ENCODE results near the gene GCK. TPM values are rescaled to one million over a fixed set of nuclear protein-coding genes. Genes with fewer than 3 reads are reported as not detected.

GCK gene
- total RNA-seq, 3 donors from 2014 or later, result 0.48 to 1.6 TPM; not detected in 1

DNA sequence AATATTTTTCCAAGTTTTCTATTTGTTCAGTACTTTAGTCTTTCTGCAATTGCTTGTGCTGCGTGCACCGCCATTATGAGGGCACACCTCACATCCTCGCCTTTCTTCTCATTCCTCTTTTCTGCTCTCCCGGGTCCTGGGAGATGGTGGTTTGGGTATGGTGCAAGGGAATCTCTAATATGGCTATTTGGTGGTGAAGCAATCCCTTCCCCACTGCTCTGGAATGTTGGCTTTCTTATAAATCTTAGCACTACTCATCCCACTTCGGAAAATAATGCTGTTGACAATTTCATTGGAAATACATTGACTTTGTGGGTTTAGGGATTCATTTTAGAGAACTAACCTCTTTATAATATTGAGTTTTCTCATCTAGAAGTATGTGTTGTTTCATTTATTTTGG is 1.9 kb upstream of the GCK start:
- intact Hi-C loops (cut with DNase I; ENCODE audit: low total_unique reads), result no loop called here

DNA sequence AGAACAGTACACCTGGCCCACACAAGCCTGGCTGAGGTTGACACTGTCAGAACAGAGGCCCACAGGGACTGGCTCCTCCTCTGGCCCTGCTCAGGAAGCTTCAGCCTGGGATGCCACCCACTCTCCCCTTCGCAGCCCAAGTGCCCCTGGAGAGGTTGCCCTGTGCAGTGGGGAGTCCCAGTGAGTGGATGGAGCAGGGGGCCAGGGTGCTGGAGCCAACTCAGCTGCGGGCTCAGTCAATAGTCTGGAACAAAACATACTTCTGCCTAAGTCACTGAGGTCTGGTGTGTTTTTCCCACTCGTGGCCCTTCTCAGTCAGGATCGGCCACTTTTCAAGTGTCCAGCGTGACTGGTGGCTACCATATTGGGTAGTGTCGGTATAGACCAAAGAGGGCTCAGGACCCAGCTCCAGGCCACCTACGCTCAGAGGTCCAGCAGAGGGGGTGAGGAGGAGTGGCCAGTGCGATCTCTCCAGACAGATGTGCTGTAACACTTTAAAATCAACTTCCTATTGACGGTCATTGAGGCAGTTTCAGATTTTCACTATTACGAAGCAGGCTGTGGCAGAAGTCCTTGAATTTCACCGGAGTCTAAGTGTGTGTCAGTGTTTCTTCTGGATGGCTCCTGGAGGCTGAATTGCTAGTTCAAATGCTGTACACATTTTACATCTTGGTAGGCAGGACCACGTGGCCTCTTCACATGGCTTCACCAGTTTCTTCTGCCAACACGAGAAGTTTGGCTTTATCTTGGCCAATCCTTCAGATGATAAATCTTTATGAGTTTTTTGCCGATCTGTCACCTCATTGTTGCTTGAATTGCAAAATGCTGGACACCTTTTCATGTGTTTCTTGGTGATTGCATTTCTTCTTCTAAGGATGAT is 994 bp upstream of the GCK start:
- intact Hi-C loops (cut with DNase I; ENCODE audit: low total_unique reads), result no loop called here
- DNase-seq (ENCODE audit: low spot score in 2 of 2), result no peak

More for the DNA sequence above, 1.9 kb upstream of the GCK start:
- no peaks in the 10 kb centered on the region for H3K4me1 ChIP-seq
- DNase-seq (ENCODE audit: low spot score in 2 of 2), result no peak
- no peaks in the 10 kb centered on the region for H3K36me3 ChIP-seq
- H3K27ac ChIP-seq, result no peak overlapping the region
- H3K9me3 ChIP-seq, result no peaks in the 10 kb centered on the region
- no peak overlapping the region for H3K4me3 ChIP-seq
- TF ChIP-seq, protein P1, sequence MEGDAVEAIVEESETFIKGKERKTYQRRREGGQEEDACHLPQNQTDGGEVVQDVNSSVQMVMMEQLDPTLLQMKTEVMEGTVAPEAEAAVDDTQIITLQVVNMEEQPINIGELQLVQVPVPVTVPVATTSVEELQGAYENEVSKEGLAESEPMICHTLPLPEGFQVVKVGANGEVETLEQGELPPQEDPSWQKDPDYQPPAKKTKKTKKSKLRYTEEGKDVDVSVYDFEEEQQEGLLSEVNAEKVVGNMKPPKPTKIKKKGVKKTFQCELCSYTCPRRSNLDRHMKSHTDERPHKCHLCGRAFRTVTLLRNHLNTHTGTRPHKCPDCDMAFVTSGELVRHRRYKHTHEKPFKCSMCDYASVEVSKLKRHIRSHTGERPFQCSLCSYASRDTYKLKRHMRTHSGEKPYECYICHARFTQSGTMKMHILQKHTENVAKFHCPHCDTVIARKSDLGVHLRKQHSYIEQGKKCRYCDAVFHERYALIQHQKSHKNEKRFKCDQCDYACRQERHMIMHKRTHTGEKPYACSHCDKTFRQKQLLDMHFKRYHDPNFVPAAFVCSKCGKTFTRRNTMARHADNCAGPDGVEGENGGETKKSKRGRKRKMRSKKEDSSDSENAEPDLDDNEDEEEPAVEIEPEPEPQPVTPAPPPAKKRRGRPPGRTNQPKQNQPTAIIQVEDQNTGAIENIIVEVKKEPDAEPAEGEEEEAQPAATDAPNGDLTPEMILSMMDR (IDR thresholded peaks at IDR 0.05), result no peak
- TF ChIP-seq POLR2AphosphoS5 (IDR thresholded peaks at IDR 0.05) (no peak), POLR2A (IDR thresholded peaks at IDR 0.05) (no peak)
- peaks cover 0 to 5% of the 10 kb centered on the region in 2 donors for H3K27me3 ChIP-seq

DNA sequence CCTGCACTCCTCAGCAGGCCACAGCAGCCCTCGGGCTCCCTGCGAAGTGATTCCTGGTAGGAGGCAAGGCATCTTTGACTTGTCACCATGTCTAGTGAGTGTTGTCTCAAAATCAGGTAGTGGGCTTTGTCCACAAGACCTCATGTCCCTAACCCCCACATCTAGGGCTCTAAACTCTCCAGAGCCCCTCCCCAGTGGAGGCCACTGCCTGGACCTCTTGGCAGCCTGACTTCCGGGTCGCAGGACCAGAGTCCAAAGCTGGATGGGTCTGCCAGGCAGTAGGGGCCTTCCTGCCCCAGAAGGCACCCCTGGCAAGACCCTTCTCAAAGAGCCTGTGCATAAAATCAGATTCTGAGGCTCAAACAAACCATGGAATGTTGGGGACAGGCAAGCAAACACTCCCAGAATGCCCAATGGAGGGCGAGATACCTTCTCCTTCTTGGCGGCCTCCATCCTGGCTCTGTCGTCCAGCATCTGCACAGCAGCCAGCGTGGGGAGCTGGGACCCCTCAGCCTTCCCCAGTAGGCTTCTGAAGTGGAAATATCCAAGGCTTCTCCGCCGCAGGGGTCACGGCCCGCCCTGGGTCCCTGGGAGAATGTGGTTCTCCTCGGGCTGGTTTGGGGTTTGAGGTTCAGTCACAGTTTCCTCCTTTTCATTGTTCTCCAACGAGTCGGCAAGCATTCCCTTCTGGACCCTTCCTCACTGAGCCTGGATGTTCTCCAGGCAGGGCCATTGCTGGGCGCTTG is 586 bp downstream of the GCK start:
- intact Hi-C loops (cut with DNase I; ENCODE audit: low total_unique reads), result no loop called here
- peaks cover 0 to 5% of the 10 kb centered on the region in 2 donors for H3K27me3 ChIP-seq
- H3K9me3 ChIP-seq, result no peaks in the 10 kb centered on the region
- no peak overlapping the region for H3K4me3 ChIP-seq
- no peaks in the 10 kb centered on the region for H3K4me1 ChIP-seq
- no peak for DNase-seq (ENCODE audit: low spot score in 2 of 2)
- no peaks in the 10 kb centered on the region for H3K36me3 ChIP-seq
- H3K27ac ChIP-seq, result no peak overlapping the region
- TF ChIP-seq, protein P1 (IDR thresholded peaks at IDR 0.05), result no peak
- TF ChIP-seq POLR2AphosphoS5 (IDR thresholded peaks at IDR 0.05), result no peak
- TF ChIP-seq POLR2A (IDR thresholded peaks at IDR 0.05), result no peak

More for the DNA sequence above, 994 bp upstream of the GCK start:
- H3K27ac ChIP-seq, result no peak overlapping the region
- no peaks in the 10 kb centered on the region for H3K9me3 ChIP-seq
- TF ChIP-seq POLR2AphosphoS5 (IDR thresholded peaks at IDR 0.05), result no peak
- TF ChIP-seq, protein P1 (IDR thresholded peaks at IDR 0.05), result no peak
- TF ChIP-seq POLR2A (IDR thresholded peaks at IDR 0.05), result no peak
- H3K36me3 ChIP-seq, result no peaks in the 10 kb centered on the region
- H3K27me3 ChIP-seq, result peaks cover 0 to 5% of the 10 kb centered on the region in 2 donors
- H3K4me3 ChIP-seq, result no peak overlapping the region
- no peaks in the 10 kb centered on the region for H3K4me1 ChIP-seq

DNA sequence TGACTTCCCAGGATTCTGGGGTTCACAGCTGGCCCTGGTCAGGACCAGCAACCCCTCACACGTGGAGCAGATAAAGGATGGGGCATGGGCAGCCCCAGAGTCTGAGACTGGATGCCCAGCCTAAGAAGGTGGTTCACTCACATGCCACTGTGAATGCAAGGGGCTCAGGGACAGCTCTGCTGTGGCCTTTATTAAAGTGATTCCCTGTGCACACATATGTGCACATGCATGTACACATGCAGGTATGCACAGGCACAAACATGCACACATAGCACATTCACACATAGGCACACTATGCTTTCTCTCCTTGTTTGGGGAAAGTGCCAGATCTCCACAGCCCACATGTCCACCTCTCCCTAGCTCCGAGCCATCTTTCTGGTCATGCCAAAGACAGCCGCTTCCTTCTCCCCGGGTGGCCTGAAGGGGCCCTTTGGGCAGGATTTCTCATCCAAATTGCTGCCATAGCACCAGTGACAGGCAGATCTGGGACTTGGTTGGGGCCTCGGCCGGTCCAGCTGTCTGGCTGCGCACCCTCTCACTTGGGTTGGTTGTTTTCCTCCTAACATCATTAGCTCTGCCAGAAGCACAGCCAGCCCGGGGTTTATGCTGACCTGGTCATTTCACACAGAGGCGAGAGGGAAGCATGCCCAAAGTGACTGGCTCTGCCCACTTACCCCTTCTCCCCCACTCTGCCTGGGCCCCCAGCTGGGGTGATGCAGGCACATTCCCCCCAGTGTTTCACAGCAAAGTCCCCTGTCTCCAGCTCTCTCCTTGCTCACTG is 1.4 kb downstream of the GCK start:
- peaks cover 0 to 5% of the 10 kb centered on the region in 2 donors for H3K27me3 ChIP-seq
- no peaks in the 10 kb centered on the region for H3K36me3 ChIP-seq
- intact Hi-C loops (cut with DNase I; ENCODE audit: low total_unique reads), result no loop called here
- no peak for DNase-seq (ENCODE audit: low spot score in 2 of 2)
- TF ChIP-seq, protein P1 (IDR thresholded peaks at IDR 0.05), result no peak
- no peak for TF ChIP-seq POLR2AphosphoS5 (IDR thresholded peaks at IDR 0.05)
- TF ChIP-seq POLR2A (IDR thresholded peaks at IDR 0.05), result no peak
- no peak overlapping the region for H3K4me3 ChIP-seq
- no peak overlapping the region for H3K27ac ChIP-seq
- H3K4me1 ChIP-seq, result no peaks in the 10 kb centered on the region
- peaks cover 0 to 3% of the 10 kb centered on the region in 2 donors for H3K9me3 ChIP-seq

Data from breast epithelium (tissue), 4 donors.